Uterus (tissue), 2 donors: ENCODE results near the gene ARHGEF28.

Source experiments
- CTCF ChIP-seq, 4 experiments: fragments of 200-600 bp in 2 of 4; fragments of 450-650 bp in 2 of 4; sonication (generic) in 2 of 4; IDR thresholded peaks; one replicate each; pipeline ENCODE4 v1.5.1; 2016 to 2019; ENCODE audit warnings: antibody characterized with exemption in 4 of 4, mild to moderate bottlenecking in 2 of 4, moderate library complexity in 1 of 4
- POLR2A ChIP-seq, 2 donors: fragments of 450-650 bp; IDR thresholded peaks; one replicate each; pipeline ENCODE4 v1.6.1; 2016; ENCODE audit warnings: antibody characterized with exemption in 2 of 2, mild to moderate bottlenecking in 1 of 2, moderate library complexity in 1 of 2

DNA sequence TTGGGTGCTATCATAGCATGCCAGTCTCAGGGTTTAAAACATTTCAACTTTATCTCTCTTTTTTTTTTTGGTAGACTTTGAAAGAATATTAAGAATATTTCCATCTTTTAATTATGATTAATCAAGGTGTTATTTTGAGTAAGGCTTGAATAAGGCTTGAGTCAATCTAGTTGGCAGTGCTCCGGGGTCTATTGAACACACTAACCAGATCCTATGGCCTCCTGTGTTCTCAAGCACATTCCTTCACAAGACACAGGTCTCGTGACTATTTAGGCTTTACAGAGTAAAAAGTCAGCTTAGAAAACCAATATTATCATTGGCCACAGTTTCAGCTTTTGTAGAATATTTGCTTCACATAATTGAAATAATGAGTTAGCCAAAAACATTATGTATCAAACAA lies 151.2 kb downstream of the ARHGEF28 start:
- TF ChIP-seq CTCF (IDR thresholded peaks at IDR 0.05), result no peak
- no peak for TF ChIP-seq POLR2A (IDR thresholded peaks at IDR 0.05)
